ENCODE measurements around the gene CLINT1. TPM values are rescaled to one million over a fixed set of nuclear protein-coding genes. Genes with fewer than 3 reads are reported as not detected.

The CLINT1 gene
- total RNA-seq, 4 donors from 2014 or later, result 109 to 165 (median 152) TPM

DNA sequence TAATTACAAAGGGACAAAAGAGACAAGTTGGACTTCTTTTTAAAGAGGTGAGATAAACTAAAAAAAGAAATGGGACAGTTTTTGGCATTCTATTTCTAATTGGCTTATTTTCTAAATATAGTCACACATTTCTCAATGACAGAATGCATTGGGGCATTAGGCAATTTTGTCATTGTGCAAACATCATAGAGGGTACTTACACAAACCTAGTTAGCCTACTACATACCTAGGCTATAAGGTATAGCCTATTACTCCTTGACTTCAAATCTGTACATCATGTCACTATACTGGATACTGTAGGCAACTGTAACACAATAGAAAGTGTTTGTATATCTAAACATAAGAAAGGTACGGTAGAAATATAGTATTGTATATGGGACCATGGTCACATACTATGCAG, 59.4 kb downstream of the CLINT1 start:
- intact Hi-C loops (cut with DNase I), result no loop called here
- H3K36me3 ChIP-seq, result peaks cover 0 to 99% (median 9%) of the 10 kb centered on the region in 3 donors
- 91 to 100% methylated on average over 1 of the region's 1 CpG for WGBS, 2 donors
- H3K9me3 ChIP-seq, result no peaks in the 10 kb centered on the region
- H3K4me3 ChIP-seq, result no peak overlapping the region
- DNase-seq, result no peak
- H3K4me1 ChIP-seq, result no peaks in the 10 kb centered on the region
- H3K27ac ChIP-seq, result no peak overlapping the region
- TF ChIP-seq, protein P1, sequence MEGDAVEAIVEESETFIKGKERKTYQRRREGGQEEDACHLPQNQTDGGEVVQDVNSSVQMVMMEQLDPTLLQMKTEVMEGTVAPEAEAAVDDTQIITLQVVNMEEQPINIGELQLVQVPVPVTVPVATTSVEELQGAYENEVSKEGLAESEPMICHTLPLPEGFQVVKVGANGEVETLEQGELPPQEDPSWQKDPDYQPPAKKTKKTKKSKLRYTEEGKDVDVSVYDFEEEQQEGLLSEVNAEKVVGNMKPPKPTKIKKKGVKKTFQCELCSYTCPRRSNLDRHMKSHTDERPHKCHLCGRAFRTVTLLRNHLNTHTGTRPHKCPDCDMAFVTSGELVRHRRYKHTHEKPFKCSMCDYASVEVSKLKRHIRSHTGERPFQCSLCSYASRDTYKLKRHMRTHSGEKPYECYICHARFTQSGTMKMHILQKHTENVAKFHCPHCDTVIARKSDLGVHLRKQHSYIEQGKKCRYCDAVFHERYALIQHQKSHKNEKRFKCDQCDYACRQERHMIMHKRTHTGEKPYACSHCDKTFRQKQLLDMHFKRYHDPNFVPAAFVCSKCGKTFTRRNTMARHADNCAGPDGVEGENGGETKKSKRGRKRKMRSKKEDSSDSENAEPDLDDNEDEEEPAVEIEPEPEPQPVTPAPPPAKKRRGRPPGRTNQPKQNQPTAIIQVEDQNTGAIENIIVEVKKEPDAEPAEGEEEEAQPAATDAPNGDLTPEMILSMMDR (IDR thresholded peaks at IDR 0.05), result no peak
- TF ChIP-seq POLR2A (IDR thresholded peaks at IDR 0.05), result no peak
- no peaks in the 10 kb centered on the region for H3K27me3 ChIP-seq

DNA sequence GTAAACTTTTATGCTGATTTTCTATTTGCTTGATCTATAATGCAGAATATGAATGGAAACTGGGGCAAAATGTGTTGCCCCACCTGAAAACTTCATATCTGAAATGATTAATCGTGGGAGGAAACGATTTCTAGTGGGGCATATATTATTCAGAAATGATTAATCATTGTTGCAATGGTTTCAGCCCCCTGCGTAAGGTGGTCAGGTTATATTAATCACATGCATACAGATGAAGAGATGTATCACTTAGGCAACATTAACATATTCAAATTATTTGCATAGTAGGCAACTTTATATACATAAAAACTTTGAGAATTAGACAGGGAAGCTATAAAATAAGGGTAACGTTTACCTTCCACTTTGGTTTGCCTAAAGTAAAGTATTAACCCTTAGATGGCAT, 65.6 kb downstream of the CLINT1 start:
- H3K36me3 ChIP-seq, result peaks cover 0 to 100% (median 17%) of the 10 kb centered on the region in 3 donors
- no peaks in the 10 kb centered on the region for H3K4me1 ChIP-seq
- H3K9me3 ChIP-seq, result no peaks in the 10 kb centered on the region
- no peaks in the 10 kb centered on the region for H3K27me3 ChIP-seq
- no peak overlapping the region for H3K27ac ChIP-seq
- H3K4me3 ChIP-seq, result no peak overlapping the region
- WGBS, 2 donors, result 61 to 69% methylated on average over 4 of the region's 4 CpGs
- DNase-seq, result no peak
- intact Hi-C loops (cut with DNase I), result no loop called here
- TF ChIP-seq, protein P1 (IDR thresholded peaks at IDR 0.05), result no peak
- no peak for TF ChIP-seq POLR2A (IDR thresholded peaks at IDR 0.05)

DNA sequence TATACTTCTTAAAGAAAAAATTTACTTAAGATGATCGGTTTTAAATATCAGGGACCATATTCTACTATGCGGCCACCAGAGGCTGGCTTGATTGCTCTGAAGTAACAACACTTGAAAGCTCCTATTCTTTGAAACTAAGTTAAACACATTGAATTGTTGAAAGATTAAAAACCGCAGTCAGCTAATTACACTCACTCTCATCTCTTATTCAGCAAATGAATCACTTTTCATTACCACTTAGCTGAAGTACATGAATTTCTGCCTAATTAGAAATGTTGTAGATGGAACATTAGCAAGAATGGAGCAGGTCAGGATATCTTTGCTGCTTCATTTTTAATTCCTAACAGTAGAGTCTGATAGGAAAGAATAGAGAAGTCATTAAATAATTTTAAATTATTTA, 73.1 kb downstream of the CLINT1 start:
- DNase-seq, result no peak
- Histone ChIP-seq H3K36me3 (peaks cover 0 to 79% (median 6%) of the 10 kb centered on the region in 3 donors), H3K27ac (no peak overlapping the region), H3K4me3 (no peak overlapping the region), H3K9me3 (no peaks in the 10 kb centered on the region), H3K27me3 (no peaks in the 10 kb centered on the region), H3K4me1 (no peaks in the 10 kb centered on the region)
- intact Hi-C loops (cut with DNase I), result no loop called here
- 89 to 94% methylated on average over 3 of the region's 3 CpGs for WGBS, 2 donors
- TF ChIP-seq POLR2A (IDR thresholded peaks at IDR 0.05), result no peak
- TF ChIP-seq, protein P1 (IDR thresholded peaks at IDR 0.05), result no peak

DNA sequence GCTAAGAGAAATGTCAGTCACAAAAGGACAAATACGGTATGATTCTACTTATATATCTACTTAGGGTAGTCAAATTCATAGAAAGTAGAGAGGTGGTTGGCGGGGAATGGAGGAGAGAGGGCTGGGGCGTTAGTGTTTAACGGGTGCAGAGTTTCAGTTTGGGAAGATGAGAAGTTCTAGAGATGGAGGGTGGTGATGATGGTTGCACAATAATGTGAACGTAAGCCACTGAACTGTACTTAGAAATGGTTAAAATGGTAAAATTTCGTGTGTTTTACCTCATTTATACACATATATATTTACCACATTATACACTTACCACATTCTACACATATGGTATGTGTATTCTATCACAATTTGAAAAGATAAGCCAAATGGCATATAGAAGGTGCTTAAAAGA, 79.7 kb downstream of the CLINT1 start:
- intact Hi-C loops (cut with DNase I), result no loop called here
- Histone ChIP-seq H3K4me3 (no peak overlapping the region), H3K27me3 (no peaks in the 10 kb centered on the region), H3K9me3 (no peaks in the 10 kb centered on the region), H3K27ac (no peak overlapping the region), H3K36me3 (peaks cover 0 to 14% (median 0%) of the 10 kb centered on the region in 3 donors), H3K4me1 (no peaks in the 10 kb centered on the region)
- TF ChIP-seq, protein P1 (IDR thresholded peaks at IDR 0.05), result no peak
- DNase-seq, result no peak
- 78 to 87% methylated on average over 6 of the region's 6 CpGs for WGBS, 2 donors

DNA sequence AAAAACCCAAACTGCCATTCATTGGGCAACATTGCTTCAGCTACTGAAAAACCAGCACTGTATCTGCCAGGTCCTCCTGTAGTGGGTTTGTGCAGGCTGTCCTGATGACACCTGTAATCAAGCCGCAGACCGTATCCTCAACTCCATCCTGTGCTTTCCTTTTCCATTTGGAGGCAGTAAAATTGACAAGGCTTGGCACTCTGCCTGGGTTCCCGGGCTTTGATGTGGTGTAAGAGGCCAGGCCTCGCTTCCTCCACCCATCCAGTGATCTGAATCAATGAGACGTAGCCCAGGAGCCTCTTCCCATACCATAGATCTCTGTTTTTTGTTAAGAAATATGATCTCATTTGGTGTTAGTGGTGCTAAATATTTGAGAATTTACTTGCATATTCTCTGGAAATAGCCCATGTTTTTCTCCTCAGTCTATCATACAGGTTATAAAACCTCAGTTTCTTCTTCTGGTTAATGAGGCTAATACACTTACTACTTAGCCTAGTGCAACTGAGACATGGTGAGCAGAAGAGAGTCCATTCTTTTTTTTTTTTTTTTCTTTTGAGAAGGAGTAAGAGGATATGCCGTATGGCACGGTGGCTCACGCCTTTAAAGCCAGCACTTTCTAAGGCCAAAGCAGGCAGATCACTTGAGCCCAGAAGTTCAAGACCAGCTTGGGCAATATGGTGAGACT, 80.7 kb downstream of the CLINT1 start:
- WGBS, 2 donors, result 50 to 56% methylated on average over 8 of the region's 8 CpGs
- no peaks in the 10 kb centered on the region for H3K9me3 ChIP-seq
- intact Hi-C loops (cut with DNase I), result no loop called here
- no peak for DNase-seq
- no peak overlapping the region for H3K4me3 ChIP-seq
- no peaks in the 10 kb centered on the region for H3K27me3 ChIP-seq
- H3K27ac ChIP-seq, result no peak overlapping the region
- H3K36me3 ChIP-seq, result peaks cover 0 to 5% (median 0%) of the 10 kb centered on the region in 3 donors
- no peaks in the 10 kb centered on the region for H3K4me1 ChIP-seq
- TF ChIP-seq POLR2A (IDR thresholded peaks at IDR 0.05), result no peak
- TF ChIP-seq, protein P1 (IDR thresholded peaks at IDR 0.05), result no peak
